Stimulated activated CD4-positive, alpha-beta T cell treated with anti-CD3 and anti-CD28 coated beads, Interleukin-15, amount 100 ng/mL, for 48 hours (primary cell): ENCODE measurements around the gene UCKL1.

Experiments used
- DNase-seq, 2 donors: peaks; one replicate each; pipeline ENCODE4 v3.0.0-alpha.2; 2020; ENCODE audit warnings: low read depth in 2 of 2

UCKL1 gene

GRCh38 chr20:63890616-63891015 is 65.6 kb downstream of the UCKL1 start:
- DNase-seq, result no peak

- DNase-seq, result no peak
Measured at GRCh38 chr20:63890201-63890576, 66.0 kb downstream of the UCKL1 start.
